HepG2 (cell line): ENCODE measurements around the gene ZACN. TPM values are rescaled to one million over a fixed set of nuclear protein-coding genes. Genes with fewer than 3 reads are reported as not detected.

ENCODE experiments used
- ATAC-seq: fragments of 200-7000 bp; cut with Tn5 transposase; 3 replicates; pipeline ENCODE4 v1.9.1; 2020; ENCODE audit warnings: mild to moderate bottlenecking, moderate library complexity
- BruUV-seq: library from RNA; stranded (reverse); fragments of 400-500 nt; replicated peaks from 2 replicates; lab custom pipeline; 2021; lab: Mats Ljungman, UMichigan
- CTCF ChIA-PET: fragments of 300-600 bp; formaldehyde crosslinking; extraction: SDS; loops from one replicate; lab custom pipeline; 2021; ENCODE audit warnings: low total read pairs, inconsistent platforms, low intra/inter-chr PET ratio; lab: Yijun Ruan, JAX
- POLR2A ChIA-PET: fragments of 350-600 bp; sonication (Branson Sonifier 250); formaldehyde crosslinking; loops from one replicate; lab custom pipeline; 2020; ENCODE audit warnings: antibody characterized with exemption, inconsistent platforms; lab: Yijun Ruan, JAX
- DNase-seq: peaks from one replicate; pipeline ENCODE4 v3.0.0-alpha.2; 2015; ENCODE audit warnings: low spot score
- FAIRE-seq: peaks from 3 replicates; lab custom pipeline; 2011; peaks lifted over from hg19 to GRCh38; lab: Jason Lieb, UNC
- H2AFZ ChIP-seq: one replicate; pipeline ENCODE4 v1.6.1; 2011; ENCODE audit warnings: low read length, inconsistent platforms
- H3K27ac ChIP-seq: fragments of 300-600 bp; 3 replicates; pipeline ENCODE4 v1.8.0; 2011; ENCODE audit warnings: mixed run types, mild to moderate bottlenecking, mixed read lengths, low read length, inconsistent platforms; ENCODE audit not compliant: insufficient read depth; ENCODE audit errors: extremely low read length
- H3K27me3 ChIP-seq, 2 experiments: fragments of 200-600 bp in 1 of 2; 2 replicates in 1 of 2; 3 replicates in 1 of 2; pipeline versions ENCODE4 v1.6.0 to v1.8.0; 2011; ENCODE audit warnings: low read length in 2 of 2, mild to moderate bottlenecking in 2 of 2, moderate library complexity in 2 of 2, inconsistent platforms in 1 of 2; ENCODE audit not compliant: insufficient read depth in 2 of 2, control insufficient read depth in 1 of 2
- H3K36me3 ChIP-seq, 2 experiments: fragments of 200-600 bp in 1 of 2; replicated peaks in 1 of 2; 2 replicates in 1 of 2; 3 replicates in 1 of 2; pipeline versions ENCODE4 v1.5.1 to v1.8.0; 2011; ENCODE audit warnings: low read length in 2 of 2, inconsistent platforms in 1 of 2; ENCODE audit not compliant: insufficient read depth in 2 of 2, control insufficient read depth in 1 of 2
- H3K4me1 ChIP-seq: 2 replicates; pipeline ENCODE4 v1.5.1; 2012; ENCODE audit warnings: low read length, inconsistent platforms; ENCODE audit not compliant: insufficient read depth
- H3K4me2 ChIP-seq: 2 replicates; pipeline ENCODE4 v1.6.0; 2011; ENCODE audit warnings: low read depth, low read length, inconsistent platforms
- H3K4me3 ChIP-seq, 3 experiments: fragments of 200-600 bp in 1 of 3; sonication (generic), shearing (Covaris generic) in 1 of 3; replicated peaks in 1 of 3; 2 replicates each; pipeline ENCODE4 v1.5.1; 2011 to 2016; ENCODE audit warnings: low read length in 3 of 3, inconsistent platforms in 2 of 3, low read depth in 2 of 3, mild to moderate bottlenecking in 2 of 3, control low read depth in 1 of 3, mixed read lengths in 1 of 3; ENCODE audit not compliant: insufficient read depth in 1 of 3
- H3K79me2 ChIP-seq: one replicate; pipeline ENCODE4 v1.6.1; 2011; ENCODE audit warnings: low read length, inconsistent platforms; ENCODE audit not compliant: insufficient read depth
- H3K9ac ChIP-seq: 2 replicates; pipeline ENCODE4 v1.6.0; 2011; ENCODE audit warnings: mild to moderate bottlenecking, low read depth, low read length, inconsistent platforms; ENCODE audit not compliant: insufficient read depth
- H3K9me3 ChIP-seq: 2 replicates; pipeline ENCODE4 v1.5.1; 2012; ENCODE audit warnings: mild to moderate bottlenecking, low read length
- H4K20me1 ChIP-seq: 2 replicates; pipeline ENCODE4 v1.6.0; 2011; ENCODE audit warnings: inconsistent platforms, mild to moderate bottlenecking, low read length, moderate library complexity; ENCODE audit not compliant: insufficient read depth
- AGO1 ChIP-seq: fragments of 200-400 bp; formaldehyde crosslinking; IDR thresholded peaks from 2 replicates; pipeline ENCODE4 v1.6.1; 2017; ENCODE audit warnings: mild to moderate bottlenecking, low read depth, low read length, moderate library complexity; ENCODE audit not compliant: poor library complexity, severe bottlenecking
- AKAP8 ChIP-seq: sonication (generic); formaldehyde crosslinking; IDR thresholded peaks from 2 replicates; pipeline ENCODE4 v1.5.1; 2020; ENCODE audit warnings: mild to moderate bottlenecking, missing genetic modification reagents
- EP300 ChIP-seq, 3 experiments: sonication (generic) in 1 of 3; formaldehyde crosslinking in 1 of 3; IDR thresholded peaks; 2 replicates each; pipeline versions ENCODE4 v1.5.1 to v1.6.1; 2011 to 2020; ENCODE audit warnings: low read depth in 2 of 3, low read length in 2 of 3, borderline replicate concordance in 1 of 3, improper control_type of control experiment in 1 of 3, mild to moderate bottlenecking in 1 of 3, missing genetic modification reagents in 1 of 3, moderate library complexity in 1 of 3
- ESRRA ChIP-seq: sonication (generic); formaldehyde crosslinking; IDR thresholded peaks from 2 replicates; pipeline ENCODE4 v1.5.1; 2020; ENCODE audit warnings: mild to moderate bottlenecking, low read depth, missing genetic modification reagents
- FOXM1 ChIP-seq: sonication (generic); formaldehyde crosslinking; IDR thresholded peaks from 2 replicates; pipeline ENCODE4 v1.5.0; 2020; ENCODE audit warnings: missing genetic modification reagents
- MED8 ChIP-seq: sonication (generic); formaldehyde crosslinking; IDR thresholded peaks from 2 replicates; pipeline ENCODE4 v1.8.1; 2023; ENCODE audit warnings: mild to moderate bottlenecking, missing genetic modification reagents; ENCODE audit not compliant: insufficient replicate concordance
- NR2C2 ChIP-seq: sonication (generic); formaldehyde crosslinking; IDR thresholded peaks from 2 replicates; pipeline ENCODE4 v1.4.0; 2020; ENCODE audit warnings: missing genetic modification reagents, mild to moderate bottlenecking, moderate library complexity, borderline replicate concordance
- RARG ChIP-seq: sonication (generic); formaldehyde crosslinking; IDR thresholded peaks from 2 replicates; pipeline ENCODE4 v1.4.0; 2020; ENCODE audit warnings: low read depth, mild to moderate bottlenecking, missing genetic modification reagents
- TMF1 ChIP-seq: sonication (generic); formaldehyde crosslinking; IDR thresholded peaks from 2 replicates; pipeline ENCODE4 v1.8.1; 2022; ENCODE audit warnings: low read depth, missing genetic modification reagents
- ZNF138 ChIP-seq: sonication (generic); formaldehyde crosslinking; IDR thresholded peaks from 2 replicates; pipeline ENCODE4 v1.5.0; 2020; ENCODE audit warnings: mild to moderate bottlenecking, low read depth, missing genetic modification reagents
- ZNF530 ChIP-seq: sonication (generic); formaldehyde crosslinking; IDR thresholded peaks from 2 replicates; pipeline ENCODE4 v1.5.0; 2020; ENCODE audit warnings: low read depth, mild to moderate bottlenecking, missing genetic modification reagents
- ZNF772 ChIP-seq: sonication (generic); formaldehyde crosslinking; IDR thresholded peaks from 2 replicates; pipeline ENCODE4 v1.5.0; 2020; ENCODE audit warnings: mild to moderate bottlenecking, missing genetic modification reagents
- ZNF788 ChIP-seq: sonication (generic); formaldehyde crosslinking; IDR thresholded peaks from 2 replicates; pipeline ENCODE4 v1.5.0; 2020; ENCODE audit warnings: mild to moderate bottlenecking, missing genetic modification reagents, borderline replicate concordance
- ZSCAN9 ChIP-seq: IDR thresholded peaks from 2 replicates; pipeline ENCODE4 v1.6.1; 2016; ENCODE audit warnings: borderline replicate concordance
- WGBS: methylation state at CpG from one replicate; pipeline ENCODE4 v1.1.6; 2017; ENCODE audit warnings: low lambda C conversion rate; 5-methylcytosine and 5-hydroxymethylcytosine counted together
- in situ Hi-C: cut with HindIII; loops from 2 replicates; pipeline ENCODE4 v1.10.0; 2017; ENCODE audit warnings: low pct_unique_long_range_greater_than_20kb; ENCODE audit not compliant: extremely low pct_ligation_motif_present
- intact Hi-C: fragments of 100-400 bp; cut with micrococcal nuclease; formaldehyde crosslinking; loops from one replicate; pipeline ENCODE4 v1.10.0; 2022; ENCODE audit not compliant: unreplicated experiment
- polyA plus RNA-seq, 8 experiments: library from polyadenylated mRNA; depleted of rRNA in 3 of 8; stranded (reverse) in 7 of 8; unstranded in 1 of 8; fragments of >200 nt; fragmentation: Illumina TruSeq in 4 of 8; extraction: Trizol in 4 of 8; gene quantifications; 2 replicates each; pipeline versions ENCODE4 v1.2.1 to v1.2.3, GENCODE V29; 2011 to 2016; ENCODE audit warnings: low read depth in 4 of 8, missing spikeins in 1 of 8, mixed read lengths in 1 of 8; ENCODE audit not compliant: insufficient read depth in 1 of 8
- total RNA-seq, 5 experiments: library from RNA; depleted of rRNA; stranded (reverse); fragments of >200 nt; fragmentation: Illumina TruSeq; extraction: Trizol; gene quantifications; 2 replicates each; pipeline ENCODE4 v1.2.3, GENCODE V29; 2016; ENCODE audit warnings: low read depth in 1 of 5
- TF ChIP-seq, protein P1 (sequence below): sonication (generic); formaldehyde crosslinking; IDR thresholded peaks from 2 replicates; pipeline ENCODE4 v1.4.0; 2020; ENCODE audit warnings: missing genetic modification reagents
- TF ChIP-seq, protein P2 (sequence below): sonication (generic); formaldehyde crosslinking; IDR thresholded peaks from 2 replicates; pipeline ENCODE4 v1.9.0; 2022; ENCODE audit warnings: low read depth, missing genetic modification reagents
- TF ChIP-seq, protein P3 (sequence below): IDR thresholded peaks from 2 replicates; pipeline ENCODE4 v1.6.1; 2018; ENCODE audit warnings: missing genetic modification reagents, mild to moderate bottlenecking, missing compliant biosample characterization
- TF ChIP-seq, protein P4 (sequence below): sonication (generic); formaldehyde crosslinking; IDR thresholded peaks from 2 replicates; pipeline ENCODE4 v1.8.1; 2023; ENCODE audit warnings: mild to moderate bottlenecking, missing genetic modification reagents, borderline replicate concordance
- TF ChIP-seq, protein P5 (sequence below): sonication (generic); formaldehyde crosslinking; IDR thresholded peaks from 2 replicates; pipeline ENCODE4 v1.4.0; 2020; ENCODE audit warnings: missing genetic modification reagents, borderline replicate concordance

The ZACN gene
- total and polyA plus RNA-seq, 2 of the 13 experiments (the other 11 are each of a cell fraction or from before 2014, with no cell fraction given) = 0.11 to 0.15 TPM

DNA sequence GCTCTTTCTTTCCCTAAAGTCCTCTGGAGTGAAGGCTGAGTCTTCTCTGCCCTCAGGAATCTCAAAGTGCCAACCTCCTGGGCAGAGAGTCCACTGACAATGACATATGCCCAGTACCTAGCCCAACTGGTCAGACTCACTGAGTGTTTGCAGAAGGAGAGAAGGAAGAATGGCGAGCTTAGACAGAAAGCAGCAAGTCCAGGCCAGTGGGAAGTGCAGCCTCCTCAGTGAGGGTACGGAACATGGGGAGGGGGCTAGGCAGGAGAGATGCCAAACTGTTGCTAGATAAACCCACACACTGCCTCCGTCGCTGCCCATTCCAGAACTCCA lies 23.9 kb downstream of the ZACN start:
- intact Hi-C loops = loop anchor here (2.0 kb wide), 1 partner anchor 24 kb away; the partner anchor contains the start of gene ZACN
- Histone ChIP-seq H3K27ac (peak overlapping the region; percentile 83), H3K27me3 (no peaks in the 10 kb centered on the region; a peak in 1 of 5 replicates), H3K79me2 (peaks cover 18% of the 10 kb centered on the region), H3K4me3 (peak overlapping the region; percentile 78 to 87 (median 79)), H3K4me1 (peaks cover 48% of the 10 kb centered on the region), H3K9ac (peak overlapping the region; percentile 86), H3K9me3 (no peaks in the 10 kb centered on the region), H2AFZ (no peak overlapping the region), H3K36me3 (peaks cover 14 to 29% of the 10 kb centered on the region in 2 experiments), H3K4me2 (peak overlapping the region; percentile 97), H4K20me1 (no peaks in the 10 kb centered on the region)
- ChIA-PET POLR2A (interaction anchor here (0.7 to 2.3 kb wide), 12 partner anchors 8 to 323 kb away, joined by 3 to 8 read pairs (median 4); partner anchors contain the start of genes SRP68 and ZACN), CTCF (no interaction called here)
- in situ Hi-C loops = no loop called here
- 4% methylated on average over 4 of the region's 4 CpGs for WGBS
- DNase-seq = no peak
- peak; percentile 13; the same call in 2 of the 3 replicates for ATAC-seq
- BruUV-seq = TSS peak; percentile 66
- no peak for FAIRE-seq
- TF ChIP-seq RARG (CRISPR knock-in tag) = no peak
- 0 out of 2 replicates have a peak, but pooled peaks have one; percentile 10 for TF ChIP-seq ZNF788
- TF ChIP-seq, protein P1, sequence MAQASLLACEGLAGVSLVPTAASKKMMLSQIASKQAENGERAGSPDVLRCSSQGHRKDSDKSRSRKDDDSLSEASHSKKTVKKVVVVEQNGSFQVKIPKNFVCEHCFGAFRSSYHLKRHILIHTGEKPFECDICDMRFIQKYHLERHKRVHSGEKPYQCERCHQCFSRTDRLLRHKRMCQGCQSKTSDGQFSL (CRISPR knock-in tag) = no peak
- TF ChIP-seq EP300 (IDR thresholded peaks at IDR 0.05; ENCODE audit: low read depth in 2 of 2, low read length in 2 of 2) = no peak
- peak; percentile 36; the same call in 1 of the 2 replicates for TF ChIP-seq EP300 (CRISPR knock-in tag; IDR thresholded peaks at IDR 0.05; ENCODE audit: borderline replicate concordance)
- 0 out of 2 replicates have a peak, but pooled peaks have one; percentile 57 for TF ChIP-seq ZNF530
- TF ChIP-seq, protein P2, sequence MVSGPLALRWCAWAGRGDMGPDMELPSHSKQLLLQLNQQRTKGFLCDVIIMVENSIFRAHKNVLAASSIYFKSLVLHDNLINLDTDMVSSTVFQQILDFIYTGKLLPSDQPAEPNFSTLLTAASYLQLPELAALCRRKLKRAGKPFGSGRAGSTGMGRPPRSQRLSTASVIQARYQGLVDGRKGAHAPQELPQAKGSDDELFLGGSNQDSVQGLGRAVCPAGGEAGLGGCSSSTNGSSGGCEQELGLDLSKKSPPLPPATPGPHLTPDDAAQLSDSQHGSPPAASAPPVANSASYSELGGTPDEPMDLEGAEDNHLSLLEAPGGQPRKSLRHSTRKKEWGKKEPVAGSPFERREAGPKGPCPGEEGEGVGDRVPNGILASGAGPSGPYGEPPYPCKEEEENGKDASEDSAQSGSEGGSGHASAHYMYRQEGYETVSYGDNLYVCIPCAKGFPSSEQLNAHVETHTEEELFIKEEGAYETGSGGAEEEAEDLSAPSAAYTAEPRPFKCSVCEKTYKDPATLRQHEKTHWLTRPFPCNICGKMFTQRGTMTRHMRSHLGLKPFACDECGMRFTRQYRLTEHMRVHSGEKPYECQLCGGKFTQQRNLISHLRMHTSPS (CRISPR knock-in tag) = 0 out of 2 replicates have a peak, but pooled peaks have one; percentile 36
- 0 out of 2 replicates have a peak, but pooled peaks have one; percentile 26 for TF ChIP-seq ZNF772 (CRISPR knock-in tag)
- TF ChIP-seq ZNF138 = peak; percentile 85; the same call in 1 of the 2 replicates
- TF ChIP-seq, protein P3, sequence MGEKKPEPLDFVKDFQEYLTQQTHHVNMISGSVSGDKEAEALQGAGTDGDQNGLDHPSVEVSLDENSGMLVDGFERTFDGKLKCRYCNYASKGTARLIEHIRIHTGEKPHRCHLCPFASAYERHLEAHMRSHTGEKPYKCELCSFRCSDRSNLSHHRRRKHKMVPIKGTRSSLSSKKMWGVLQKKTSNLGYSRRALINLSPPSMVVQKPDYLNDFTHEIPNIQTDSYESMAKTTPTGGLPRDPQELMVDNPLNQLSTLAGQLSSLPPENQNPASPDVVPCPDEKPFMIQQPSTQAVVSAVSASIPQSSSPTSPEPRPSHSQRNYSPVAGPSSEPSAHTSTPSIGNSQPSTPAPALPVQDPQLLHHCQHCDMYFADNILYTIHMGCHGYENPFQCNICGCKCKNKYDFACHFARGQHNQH (CRISPR knock-in tag) = no peak
- no peak for TF ChIP-seq MED8 (CRISPR knock-in tag)
- no peak for TF ChIP-seq NR2C2 (CRISPR knock-in tag)
- TF ChIP-seq AGO1 = no peak
- TF ChIP-seq, protein P4, sequence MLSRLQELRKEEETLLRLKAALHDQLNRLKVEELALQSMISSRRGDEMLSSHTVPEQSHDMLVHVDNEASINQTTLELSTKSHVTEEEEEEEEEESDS = no peak
- TF ChIP-seq, protein P5, sequence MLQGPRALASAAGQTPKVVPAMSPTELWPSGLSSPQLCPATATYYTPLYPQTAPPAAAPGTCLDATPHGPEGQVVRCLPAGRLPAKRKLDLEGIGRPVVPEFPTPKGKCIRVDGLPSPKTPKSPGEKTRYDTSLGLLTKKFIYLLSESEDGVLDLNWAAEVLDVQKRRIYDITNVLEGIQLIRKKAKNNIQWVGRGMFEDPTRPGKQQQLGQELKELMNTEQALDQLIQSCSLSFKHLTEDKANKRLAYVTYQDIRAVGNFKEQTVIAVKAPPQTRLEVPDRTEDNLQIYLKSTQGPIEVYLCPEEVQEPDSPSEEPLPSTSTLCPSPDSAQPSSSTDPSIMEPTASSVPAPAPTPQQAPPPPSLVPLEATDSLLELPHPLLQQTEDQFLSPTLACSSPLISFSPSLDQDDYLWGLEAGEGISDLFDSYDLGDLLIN (CRISPR knock-in tag) = no peak
- TF ChIP-seq ZSCAN9 = peak; percentile 21; the same call in 1 of the 2 replicates
- peak; percentile 8; the same call in 1 of the 2 replicates for TF ChIP-seq AKAP8 (CRISPR knock-in tag)
- no peak for TF ChIP-seq ESRRA
- peak; percentile 40; the same call in 1 of the 2 replicates for TF ChIP-seq TMF1
- TF ChIP-seq FOXM1 (CRISPR knock-in tag) = no peak
